ENCODE data around the gene PLEKHB1. TPM values are rescaled to one million over a fixed set of nuclear protein-coding genes. Genes with fewer than 3 reads are reported as not detected.

Gene PLEKHB1
- total RNA-seq, 2 donors from 2014 or later: 44.6 to 81.0 TPM

- peak overlapping the region; percentile 61 for H3K4me3 Mint-ChIP-seq
- Histone ChIP-seq H3K27ac (ENCODE audit: low read depth, low read length) (no peak overlapping the region), H3K9me3 (ENCODE audit: control insufficient read depth, low read length) (no peaks in the 10 kb centered on the region), H3K36me3 (ENCODE audit: control insufficient read depth, insufficient read depth, low read length) (peaks cover 6% of the 10 kb centered on the region), H3K9ac (ENCODE audit: extremely low read depth, low read length, poor library complexity, severe bottlenecking) (no peak overlapping the region), H3K4me3 (ENCODE audit: low read length) (no peak overlapping the region), H3K4me1 (ENCODE audit: control insufficient read depth, insufficient read depth, low read length) (peaks cover 31% of the 10 kb centered on the region), H3K27me3 (ENCODE audit: control insufficient read depth, insufficient read depth, low read length, poor library complexity, severe bottlenecking) (no peaks in the 10 kb centered on the region)
- TF ChIP-seq CTCF (conservative IDR thresholded peaks at IDR 0.05): no peak
- no peak overlapping the region for H3K27ac Mint-ChIP-seq
- H3K36me3 Mint-ChIP-seq (ENCODE audit: low read depth): peaks cover 16% of the 10 kb centered on the region
- no peak for DNase-seq
- peaks cover 50% of the 10 kb centered on the region for H3K4me1 Mint-ChIP-seq
- H3K9me3 Mint-ChIP-seq: no peaks in the 10 kb centered on the region
- peaks cover 52% of the 10 kb centered on the region for H3K27me3 Mint-ChIP-seq (ENCODE audit: insufficient read depth)
- 75 to 79% methylated on average over 8 of the region's 8 CpGs for WGBS, 2 experiments (ENCODE audit: insufficient coverage in 1 of 2, insufficient read length in 1 of 2)
Observed at GRCh38 chr11:73648571-73649046, 2.2 kb downstream of the PLEKHB1 start.

GRCh38 chr11:73649206-73649605, 2.8 kb downstream of the PLEKHB1 start:
- Mint-ChIP-seq H3K27ac (no peak overlapping the region), H3K4me3 (no peak overlapping the region), H3K4me1 (peaks cover 50% of the 10 kb centered on the region), H3K27me3 (ENCODE audit: insufficient read depth) (peaks cover 52% of the 10 kb centered on the region), H3K36me3 (ENCODE audit: low read depth) (peaks cover 20% of the 10 kb centered on the region), H3K9me3 (no peaks in the 10 kb centered on the region)
- peaks cover 6% of the 10 kb centered on the region for H3K36me3 ChIP-seq (ENCODE audit: control insufficient read depth, insufficient read depth, low read length)
- no peaks in the 10 kb centered on the region for H3K9me3 ChIP-seq (ENCODE audit: control insufficient read depth, low read length)
- H3K27me3 ChIP-seq (ENCODE audit: control insufficient read depth, insufficient read depth, low read length, poor library complexity, severe bottlenecking): no peaks in the 10 kb centered on the region
- peaks cover 31% of the 10 kb centered on the region for H3K4me1 ChIP-seq (ENCODE audit: control insufficient read depth, insufficient read depth, low read length)
- no peak overlapping the region for H3K9ac ChIP-seq (ENCODE audit: extremely low read depth, low read length, poor library complexity, severe bottlenecking)
- no peak for TF ChIP-seq CTCF (conservative IDR thresholded peaks at IDR 0.05)
- H3K4me3 ChIP-seq (ENCODE audit: low read length): no peak overlapping the region
- 82 to 89% methylated on average over 8 to 9 of the region's 9 CpGs for WGBS, 2 experiments (ENCODE audit: insufficient coverage in 1 of 2, insufficient read length in 1 of 2)
- H3K27ac ChIP-seq (ENCODE audit: low read depth, low read length): no peak overlapping the region
- DNase-seq: no peak

GRCh38 chr11:73650400-73650799, 4.0 kb downstream of the PLEKHB1 start:
- WGBS, 2 experiments (ENCODE audit: insufficient coverage in 1 of 2, insufficient read length in 1 of 2): 94 to 96% methylated on average over 10 to 14 of the region's 14 CpGs
- Mint-ChIP-seq H3K27me3 (ENCODE audit: insufficient read depth) (peaks cover 47% of the 10 kb centered on the region), H3K4me3 (no peak overlapping the region), H3K9me3 (no peaks in the 10 kb centered on the region), H3K27ac (no peak overlapping the region), H3K4me1 (peaks cover 45% of the 10 kb centered on the region), H3K36me3 (ENCODE audit: low read depth) (peaks cover 20% of the 10 kb centered on the region)
- H3K4me1 ChIP-seq (ENCODE audit: control insufficient read depth, insufficient read depth, low read length): peaks cover 25% of the 10 kb centered on the region
- H3K9ac ChIP-seq (ENCODE audit: extremely low read depth, low read length, poor library complexity, severe bottlenecking): no peak overlapping the region
- DNase-seq: no peak
- no peak overlapping the region for H3K4me3 ChIP-seq (ENCODE audit: low read length)
- no peak for TF ChIP-seq CTCF (conservative IDR thresholded peaks at IDR 0.05)
- peaks cover 6% of the 10 kb centered on the region for H3K36me3 ChIP-seq (ENCODE audit: control insufficient read depth, insufficient read depth, low read length)
- H3K9me3 ChIP-seq (ENCODE audit: control insufficient read depth, low read length): no peaks in the 10 kb centered on the region
- no peak overlapping the region for H3K27ac ChIP-seq (ENCODE audit: low read depth, low read length)
- H3K27me3 ChIP-seq (ENCODE audit: control insufficient read depth, insufficient read depth, low read length, poor library complexity, severe bottlenecking): no peaks in the 10 kb centered on the region

All from endodermal cell (in vitro differentiated cells).